T follicular helper cell (primary cell): ENCODE measurements around the gene CD68.
A peak's percentile ranks its signal among the peaks of the same experiment; 100 is the strongest.
"Not testable (repeated sequence)": the region's sequence is repeated elsewhere in the genome, so short reads cannot be mapped to it uniquely, and the experiment has no call there.

Experiments used
- DNase-seq: peaks from one replicate; pipeline ENCODE4 v3.0.0-alpha.2; 2020; ENCODE audit warnings: low read depth

CD68 gene

DNA sequence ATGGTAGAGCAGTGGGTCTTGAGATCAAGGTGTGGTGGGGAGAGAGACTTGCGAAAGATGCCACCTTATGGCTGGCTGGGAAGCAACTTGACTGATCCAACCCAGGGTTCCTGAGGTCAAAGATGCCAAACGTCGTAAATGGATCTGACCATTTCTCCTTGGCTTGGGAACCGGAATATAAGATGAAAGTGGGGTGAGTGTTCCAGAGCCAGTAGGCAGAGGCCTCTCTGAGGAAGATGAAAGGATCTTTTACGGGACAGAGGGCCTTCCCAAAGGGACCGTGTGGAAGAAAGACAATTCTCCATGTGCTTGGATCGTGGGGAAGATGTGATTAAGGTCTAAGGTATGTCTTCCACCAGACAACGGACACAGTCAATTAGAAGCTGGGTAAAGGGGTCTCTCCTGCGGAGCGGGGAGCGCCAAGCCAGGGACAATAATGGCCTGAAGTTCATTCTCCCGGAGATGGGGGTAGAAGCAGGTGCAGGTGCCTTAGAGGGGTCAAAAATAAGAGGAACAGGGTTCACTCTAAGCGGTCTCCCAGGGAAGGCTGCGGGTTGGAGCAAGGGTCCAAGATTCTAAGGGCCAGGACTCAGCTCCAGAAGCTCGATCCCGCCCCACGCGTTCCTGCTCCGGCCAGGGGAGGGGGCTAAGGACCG, 34.5 kb downstream of the CD68 start:
- no peak for DNase-seq

DNA sequence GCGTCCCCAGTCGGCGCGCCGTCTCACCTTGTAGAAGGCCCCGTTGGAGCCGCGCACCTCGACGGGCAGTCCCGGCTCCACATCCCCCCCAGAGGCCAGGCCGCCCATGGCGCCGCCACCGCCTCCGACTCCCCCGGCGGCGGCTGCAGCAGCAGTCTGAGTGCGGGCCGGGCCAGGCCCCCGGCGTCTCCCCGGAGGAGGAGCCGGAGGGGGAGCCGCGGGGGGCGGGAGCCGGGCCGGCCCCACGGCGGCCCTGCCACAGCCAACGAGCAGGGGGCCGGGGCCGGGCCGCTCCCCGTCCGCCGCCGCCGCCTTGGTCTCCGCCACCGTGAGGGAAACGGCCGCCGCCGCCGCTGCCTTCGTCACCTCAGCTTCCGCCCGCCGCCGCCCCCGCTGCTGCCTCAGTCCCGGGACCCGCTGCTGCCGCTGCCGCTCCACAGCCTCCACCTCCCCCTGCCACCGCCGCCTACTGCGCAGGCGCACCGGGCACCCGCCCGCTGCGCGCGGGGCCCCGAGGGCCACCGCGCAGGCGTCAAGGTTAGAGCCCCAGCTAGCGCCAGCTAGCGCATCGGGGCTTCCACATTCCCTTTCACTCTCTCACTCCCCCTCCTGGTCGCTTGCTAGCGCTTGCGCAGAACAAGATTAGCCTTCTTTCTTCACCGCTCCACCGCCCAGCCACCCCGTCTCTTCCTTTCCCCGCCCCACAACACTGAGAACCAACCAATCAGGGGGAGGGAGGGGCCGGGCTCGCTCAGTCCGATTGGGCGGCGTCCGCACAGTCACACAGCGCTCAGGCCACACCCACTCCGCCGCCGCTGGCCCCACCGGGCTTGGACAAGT, 35.2 kb downstream of the CD68 start, which contains the start of gene FXR2:
TSS of gene FXR2 (minus strand) at position 473 of the 840 bp plus-strand sequence. CDS start at position 108, 365 bp downstream.
- peak; percentile 98 for DNase-seq

DNA sequence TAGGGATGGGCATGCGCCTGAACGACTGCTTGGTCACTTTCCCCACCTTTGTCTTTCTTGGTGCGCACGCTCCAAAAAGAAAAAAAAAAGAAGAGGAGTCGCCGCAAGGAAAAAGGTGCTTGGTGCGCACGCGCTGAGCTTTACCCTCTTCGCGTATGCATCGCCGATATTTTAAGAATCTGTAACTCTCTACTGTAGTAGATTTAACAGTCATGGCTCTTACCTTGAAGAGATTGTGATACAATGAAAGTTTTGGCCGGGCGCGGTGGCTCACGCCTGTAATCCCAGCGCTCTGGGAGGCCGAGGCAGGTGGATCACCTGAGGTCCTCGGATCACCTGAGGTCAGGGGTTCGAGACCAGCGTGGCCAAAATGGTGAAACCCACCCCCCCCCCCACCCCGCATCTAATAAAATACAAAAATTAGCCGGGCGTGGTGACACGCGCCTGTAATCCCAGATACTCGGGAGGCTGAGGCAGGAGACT, 35.9 kb downstream of the CD68 start:
- DNase-seq = no peak

DNA sequence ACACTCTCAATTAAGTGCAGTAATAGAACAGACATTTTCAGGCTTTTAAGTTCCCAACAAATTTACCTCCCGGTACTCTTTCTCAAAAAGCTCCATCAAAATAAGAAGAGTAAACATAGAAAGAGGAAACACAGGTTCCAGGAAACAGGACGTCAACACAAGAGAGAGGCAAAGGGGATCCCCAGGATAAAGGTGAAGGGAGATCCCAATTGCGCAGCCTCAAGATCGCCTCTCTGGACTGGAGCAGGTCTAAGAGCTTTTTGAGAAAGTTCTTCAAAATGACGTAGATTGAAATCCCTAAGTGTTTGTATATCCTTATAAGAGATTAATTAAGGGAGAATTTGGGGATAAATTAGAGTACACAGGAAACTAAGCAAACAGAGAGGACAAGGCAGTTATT, 39.2 kb downstream of the CD68 start:
- DNase-seq = no peak

DNA sequence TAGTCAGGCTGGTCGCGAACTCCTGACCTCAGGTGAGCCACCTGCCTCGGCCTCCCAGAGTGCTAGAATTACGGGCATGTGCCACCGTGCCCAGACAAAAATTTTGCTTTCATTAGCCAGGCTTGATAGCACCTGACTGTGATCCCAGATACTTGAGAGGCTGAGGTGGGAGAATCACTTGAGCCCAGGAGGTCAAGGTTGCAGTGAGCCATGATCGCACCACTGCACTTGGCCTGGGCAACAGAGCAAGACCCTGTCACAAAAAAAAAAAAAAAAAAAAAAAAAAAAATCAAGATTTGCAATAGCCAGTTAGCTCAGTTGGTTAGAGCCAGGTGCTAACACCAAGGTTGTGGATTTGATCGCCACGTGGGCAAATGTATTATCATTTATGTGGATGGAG, 41.4 kb downstream of the CD68 start:
- DNase-seq = no peak

DNA sequence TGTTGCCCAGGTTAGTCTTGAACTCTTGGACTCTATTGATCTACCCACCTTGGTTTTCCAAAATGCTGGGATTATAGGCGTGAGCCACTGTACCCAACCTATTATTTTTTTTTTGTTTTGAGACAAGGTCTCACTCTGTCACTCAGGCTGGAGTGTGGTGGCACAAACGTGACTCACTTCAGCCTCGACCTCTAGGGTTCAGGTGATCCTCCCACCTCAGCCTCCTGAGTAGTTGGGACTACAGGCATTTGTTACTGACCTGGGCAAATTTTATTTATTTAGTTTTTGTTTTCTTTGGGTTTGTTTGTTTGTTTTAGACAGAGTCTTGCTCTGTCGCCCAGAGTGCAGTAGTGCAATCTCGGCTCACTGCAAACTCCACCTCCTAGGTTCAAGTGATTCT, 44.2 kb downstream of the CD68 start:
- no peak for DNase-seq

DNA sequence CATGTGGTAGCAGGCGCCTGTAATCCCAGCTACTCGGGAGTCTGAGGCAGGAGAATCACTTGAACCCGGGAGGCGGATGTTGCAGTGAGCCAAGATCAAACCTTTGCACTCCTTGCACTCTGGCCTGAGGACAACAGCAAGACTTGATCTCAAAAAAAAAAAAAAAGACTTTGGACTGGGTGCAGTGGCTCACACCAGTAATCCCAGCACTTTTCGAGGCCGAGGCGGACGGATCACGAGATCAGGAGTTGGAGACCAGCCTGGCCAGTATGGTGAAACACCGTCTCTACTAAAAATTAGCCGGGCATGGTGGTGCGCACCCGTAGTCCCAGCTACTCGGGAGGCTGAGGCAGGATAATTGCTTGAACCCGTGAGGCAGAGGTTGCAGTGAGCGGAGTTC, 46.3 kb downstream of the CD68 start:
- DNase-seq = not testable (repeated sequence)

DNA sequence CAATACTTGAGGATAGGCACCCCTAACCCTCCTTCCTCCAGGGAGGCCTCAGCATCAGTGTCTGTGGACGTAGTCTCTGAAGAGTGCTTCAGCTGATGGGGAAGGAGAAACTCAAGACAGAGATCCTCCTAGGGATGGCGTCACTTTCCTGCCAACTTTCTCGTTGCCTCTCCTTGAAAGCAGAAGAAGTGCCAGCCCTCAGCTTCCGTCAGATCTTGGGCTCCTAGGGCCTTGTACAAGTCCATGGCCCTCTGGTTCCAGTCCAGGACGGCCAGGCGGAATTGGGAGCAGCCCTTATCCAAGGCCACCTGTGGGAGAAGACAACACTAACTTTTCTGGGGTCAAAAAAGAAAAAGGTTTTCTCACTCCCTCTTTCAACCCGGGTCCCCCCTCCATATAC, 46.9 kb downstream of the CD68 start:
- DNase-seq = no peak

DNA sequence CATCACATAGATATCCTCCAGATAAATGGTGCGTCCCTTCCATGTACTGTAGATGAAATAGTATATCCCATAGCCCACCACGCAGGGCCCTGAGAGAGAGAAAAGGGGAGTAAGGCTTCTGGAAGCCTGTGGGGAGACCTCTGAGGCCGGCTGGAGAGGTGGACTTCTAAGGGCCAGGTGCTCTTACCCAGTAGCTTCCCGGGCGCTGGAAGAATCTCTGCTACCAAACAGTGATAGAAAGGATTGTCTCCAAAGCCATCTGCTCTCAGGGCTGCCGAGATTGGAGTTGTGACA, 47.5 kb downstream of the CD68 start:
- no peak for DNase-seq

DNA sequence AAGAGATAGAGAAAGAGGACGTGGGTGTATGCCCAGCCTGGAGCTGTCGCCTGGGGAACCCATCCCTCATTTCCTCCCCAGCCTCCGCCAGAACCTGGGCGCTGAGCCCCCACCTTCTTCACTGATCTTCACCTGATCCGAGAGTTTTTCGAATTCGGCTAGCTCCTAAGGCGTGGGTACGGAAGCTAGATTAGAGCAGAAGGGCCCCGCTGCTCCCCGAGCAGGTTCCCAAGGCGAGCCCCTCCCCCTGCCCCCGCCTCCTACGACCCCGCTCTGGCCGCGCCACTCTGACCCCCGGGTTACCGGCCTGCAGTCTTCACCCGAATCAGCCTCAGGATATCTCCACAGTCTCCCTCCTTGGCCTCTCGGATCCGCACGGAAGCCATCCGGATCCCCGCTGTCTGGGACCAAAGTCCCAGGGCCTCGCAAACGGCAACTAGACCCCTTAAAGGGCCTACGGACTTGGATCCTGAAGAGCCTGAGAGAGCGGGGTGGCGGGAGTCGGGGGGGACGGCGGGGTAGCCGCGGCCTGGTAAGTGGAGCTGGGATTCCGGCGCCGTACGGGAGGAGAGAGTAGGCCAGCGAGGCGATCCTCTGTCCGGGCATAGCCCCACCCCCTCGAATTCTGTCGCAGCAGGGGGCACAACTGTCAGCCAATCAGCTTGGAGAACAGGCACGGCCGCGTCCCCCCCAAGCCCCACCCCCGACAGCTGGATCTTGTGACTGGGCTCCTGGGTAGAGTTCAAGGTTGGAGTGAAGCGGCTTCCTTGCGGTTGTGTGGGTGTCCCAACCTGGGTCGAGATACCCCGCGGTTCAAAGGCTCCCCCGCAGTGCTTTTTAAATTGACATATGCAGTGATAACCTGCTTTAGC, 48.0 kb downstream of the CD68 start, which contains the start of gene SAT2:
TSS of gene SAT2 (minus strand) at position 572 of the 872 bp plus-strand sequence. CDS start at position 386, 186 bp downstream.
- DNase-seq = peak; percentile 80

DNA sequence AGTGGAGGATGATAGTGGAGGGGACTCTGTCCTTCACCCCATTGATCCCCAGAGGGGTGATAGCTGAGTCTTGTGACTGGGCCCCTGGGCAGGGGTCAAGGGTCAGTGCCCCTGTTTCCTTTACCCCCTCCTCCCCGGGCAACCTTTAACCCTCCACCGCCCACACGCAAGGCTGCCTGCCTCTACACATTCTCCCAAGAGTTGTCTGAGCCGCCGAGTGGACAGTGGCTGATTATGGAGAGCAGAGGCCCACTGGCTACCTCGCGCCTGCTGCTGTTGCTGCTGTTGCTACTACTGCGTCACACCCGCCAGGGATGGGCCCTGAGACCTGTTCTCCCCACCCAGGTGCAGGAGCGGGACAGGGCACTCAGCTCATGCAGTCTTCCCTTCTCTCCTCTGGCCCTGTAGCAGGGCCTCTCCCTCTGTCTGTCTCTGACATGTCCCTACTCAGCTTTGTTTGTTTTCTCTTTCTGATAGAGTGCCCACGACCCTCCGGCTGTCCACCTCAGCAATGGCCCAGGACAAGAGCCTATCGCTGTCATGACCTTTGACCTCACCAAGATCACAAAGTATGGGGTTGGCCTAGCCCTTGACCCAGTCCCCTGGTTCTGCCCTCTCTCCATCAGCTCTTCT, 50.6 kb downstream of the CD68 start, which contains the start of gene SHBG:
TSS of gene SHBG (plus strand) at position 197 of the 633 bp plus-strand sequence. CDS start at position 235, 38 bp downstream.
- no peak for DNase-seq
